CD4-positive, alpha-beta T cell treated with Interleukin-1 beta for 1 hour (primary cell): ENCODE results near the gene THYN1.

ENCODE experiments used
- DNase-seq, 2 donors: peaks; one replicate each; pipeline ENCODE4 v3.0.0-alpha.2; 2020 to 2022

Gene THYN1

DNA sequence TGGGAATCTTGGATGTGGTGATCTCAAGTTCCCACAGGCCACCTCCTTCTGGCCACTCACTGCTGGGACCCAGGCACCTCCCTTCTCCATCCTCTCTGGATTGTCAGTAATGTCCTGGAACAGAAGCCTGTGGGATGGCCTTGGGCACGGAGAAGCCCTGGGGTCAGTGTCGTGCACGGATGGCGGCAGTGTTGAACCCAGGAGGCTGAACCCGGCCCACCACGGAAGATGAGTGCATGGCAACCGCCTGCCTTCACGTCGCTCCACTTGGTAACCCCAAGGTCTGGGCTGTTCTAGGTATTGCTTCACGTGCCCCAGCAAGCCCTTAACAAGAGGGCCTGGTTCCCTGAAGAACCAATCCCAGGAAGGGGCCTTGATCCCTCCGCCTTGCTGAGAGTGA, 7.1 kb downstream of the THYN1 start:
- no peak for DNase-seq

- DNase-seq = no peak
Measured at GRCh38 chr11:134245434-134245833, 7.7 kb downstream of the THYN1 start.

DNA sequence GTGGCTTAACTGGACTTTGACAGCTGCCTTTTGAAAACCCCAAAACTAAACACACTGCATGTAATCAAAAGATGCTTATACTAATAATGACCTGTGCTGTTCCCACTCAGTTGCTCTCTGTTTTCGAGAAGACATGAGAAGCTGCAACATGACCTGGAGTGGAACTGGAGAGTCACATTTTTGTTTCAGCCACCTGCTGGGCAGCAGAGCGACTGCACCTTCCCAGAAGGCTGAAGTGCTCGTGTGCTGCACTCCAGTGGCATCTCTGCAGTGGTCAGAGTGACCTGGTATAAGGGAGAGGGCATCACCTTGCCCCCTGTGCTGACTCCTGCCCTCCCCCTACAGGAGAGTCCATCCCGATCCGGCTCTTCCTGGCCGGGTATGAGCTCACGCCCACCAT, 8.6 kb downstream of the THYN1 start:
- peak in 1 of 2 donors; percentile 25 for DNase-seq

GRCh38 chr11:134243913-134244312, 9.2 kb downstream of the THYN1 start:
- DNase-seq = no peak

DNA sequence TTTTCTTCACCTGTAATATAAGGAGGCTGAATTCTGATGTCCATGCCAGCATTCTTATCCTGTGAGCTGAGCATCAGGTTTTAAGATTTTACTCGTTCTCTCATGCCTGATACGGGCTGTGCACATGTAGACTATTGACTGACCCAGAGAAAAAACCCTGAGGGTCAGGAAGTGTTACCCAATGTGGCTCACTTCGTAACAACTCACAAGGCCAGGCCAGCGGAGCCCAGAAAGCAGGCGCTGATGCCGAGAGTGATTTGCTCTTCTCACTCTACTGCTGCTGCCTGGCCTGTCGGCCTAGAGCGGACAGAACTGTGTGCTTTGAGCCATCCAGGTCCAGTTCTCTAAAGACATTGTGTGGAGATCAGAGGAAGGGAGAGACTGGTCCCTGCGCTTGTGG, 10.8 kb downstream of the THYN1 start:
- DNase-seq = no peak

DNA sequence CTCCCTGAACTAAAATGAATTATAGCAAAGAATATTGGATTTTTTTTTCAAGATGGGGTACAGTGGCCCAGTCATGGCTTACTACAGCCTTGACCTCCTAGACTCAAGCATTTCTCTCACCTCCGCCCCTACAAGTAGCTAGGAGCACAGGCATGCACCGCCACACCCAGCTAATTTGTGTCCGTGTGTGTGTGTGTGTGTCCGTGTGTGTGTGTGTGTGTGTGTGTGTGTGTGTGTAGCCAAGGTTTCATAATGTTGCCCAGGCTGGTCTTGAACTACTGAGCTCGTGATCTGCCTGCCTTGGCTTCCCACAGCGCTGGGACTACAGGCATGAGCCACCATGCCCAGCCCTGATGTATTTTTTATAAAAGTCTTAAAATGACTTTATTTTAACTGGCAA, 12.6 kb downstream of the THYN1 start:
- no peak for DNase-seq

- no peak for DNase-seq
Measured at GRCh38 chr11:134238956-134239355, 14.2 kb downstream of the THYN1 start.

- DNase-seq = no peak
Measured at GRCh38 chr11:134237557-134237922, 15.6 kb downstream of the THYN1 start.

- no peak for DNase-seq
Measured at GRCh38 chr11:134236834-134237556, 16.2 kb downstream of the THYN1 start.

- DNase-seq = no peak
Measured at GRCh38 chr11:134235399-134235798, 17.8 kb downstream of the THYN1 start.

DNA sequence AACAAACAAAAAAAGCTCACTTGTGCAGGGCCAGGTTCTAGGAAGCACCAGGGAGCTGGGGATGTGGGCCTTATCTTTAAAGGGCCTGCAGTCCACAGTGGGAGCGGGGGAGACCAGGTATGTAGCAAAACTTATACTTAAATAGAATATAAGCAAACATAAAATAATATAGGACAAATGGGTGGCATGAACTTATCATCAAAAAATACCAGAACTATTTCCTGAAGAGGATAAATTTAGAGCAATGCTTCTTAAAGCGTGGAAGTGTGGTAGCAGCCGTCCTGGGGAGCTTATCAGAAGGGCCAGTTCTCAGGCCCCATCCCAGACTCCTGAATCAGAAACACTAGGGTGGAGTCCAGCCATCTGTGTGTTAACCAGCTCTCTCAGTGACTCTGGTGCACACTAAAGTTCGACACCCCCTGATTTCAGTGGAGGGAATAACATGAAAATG, 19.4 kb downstream of the THYN1 start:
- DNase-seq = no peak

- no peak for DNase-seq
Measured at GRCh38 chr11:134231958-134232659, 21.0 kb downstream of the THYN1 start.

- DNase-seq = no peak
Measured at GRCh38 chr11:134230339-134230738, 22.8 kb downstream of the THYN1 start.

DNA sequence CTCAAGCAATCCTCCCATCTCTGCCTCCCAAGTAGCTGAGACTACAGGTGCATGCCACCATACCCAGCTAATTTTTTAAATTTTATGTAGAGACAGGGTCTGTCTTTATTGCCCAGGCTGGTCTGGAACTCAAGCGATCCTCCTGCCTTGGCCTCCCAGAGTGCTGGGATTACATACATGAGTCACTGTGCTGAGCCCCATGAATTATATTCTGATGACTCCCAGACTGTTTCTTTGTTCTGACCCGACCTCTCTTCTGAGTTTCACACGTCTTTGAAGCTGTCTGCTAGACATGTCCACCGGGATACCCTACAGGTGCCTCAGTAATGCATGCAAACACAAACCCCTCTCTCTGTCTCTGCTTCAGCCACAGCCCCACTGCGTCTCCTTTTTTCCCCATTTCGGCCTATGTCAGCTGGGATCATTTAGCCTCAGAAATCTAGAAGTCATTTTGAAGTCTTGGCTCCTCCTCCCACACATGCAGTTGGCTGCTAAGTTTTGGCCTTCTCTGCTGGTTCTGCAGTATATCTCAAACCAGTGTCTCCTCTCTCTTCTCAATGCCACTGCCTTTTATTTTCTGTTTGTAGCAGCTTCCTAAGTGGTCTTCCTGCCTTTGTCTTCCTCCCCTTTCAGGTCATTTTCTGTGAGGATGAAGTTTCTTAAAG, 23.9 kb downstream of the THYN1 start:
- no peak for DNase-seq

- peak; percentile 37 to 50 for DNase-seq
Measured at GRCh38 chr11:134228625-134229024, 24.5 kb downstream of the THYN1 start.

DNA sequence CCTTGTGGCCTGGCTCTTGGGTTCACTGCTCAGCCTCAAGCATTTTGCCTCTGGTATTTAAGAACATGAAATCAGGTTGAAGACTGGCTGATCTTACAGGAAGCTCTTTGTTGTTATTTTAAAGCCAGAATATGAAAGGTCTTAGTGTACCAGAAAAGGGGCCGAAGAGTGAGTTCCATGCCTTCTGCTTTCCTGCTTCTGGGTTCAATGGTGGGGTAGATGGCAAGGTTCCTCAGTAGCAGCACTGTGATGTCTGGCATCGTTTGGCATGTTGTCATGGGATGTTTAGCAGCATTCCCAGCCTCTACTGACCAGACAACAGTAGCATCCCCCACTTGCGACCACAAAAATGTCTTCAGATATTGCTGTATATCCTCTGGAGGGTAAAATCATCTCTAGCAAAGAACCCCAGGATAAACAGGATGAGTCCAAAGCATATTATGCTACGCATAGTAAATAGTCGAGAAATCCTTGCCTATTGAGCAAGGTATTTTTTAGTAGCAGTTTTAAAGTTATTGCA, 26.3 kb downstream of the THYN1 start:
- DNase-seq = no peak

- peak; percentile 27 to 49 for DNase-seq
Measured at GRCh38 chr11:134224710-134225664, 28.2 kb downstream of the THYN1 start.

DNA sequence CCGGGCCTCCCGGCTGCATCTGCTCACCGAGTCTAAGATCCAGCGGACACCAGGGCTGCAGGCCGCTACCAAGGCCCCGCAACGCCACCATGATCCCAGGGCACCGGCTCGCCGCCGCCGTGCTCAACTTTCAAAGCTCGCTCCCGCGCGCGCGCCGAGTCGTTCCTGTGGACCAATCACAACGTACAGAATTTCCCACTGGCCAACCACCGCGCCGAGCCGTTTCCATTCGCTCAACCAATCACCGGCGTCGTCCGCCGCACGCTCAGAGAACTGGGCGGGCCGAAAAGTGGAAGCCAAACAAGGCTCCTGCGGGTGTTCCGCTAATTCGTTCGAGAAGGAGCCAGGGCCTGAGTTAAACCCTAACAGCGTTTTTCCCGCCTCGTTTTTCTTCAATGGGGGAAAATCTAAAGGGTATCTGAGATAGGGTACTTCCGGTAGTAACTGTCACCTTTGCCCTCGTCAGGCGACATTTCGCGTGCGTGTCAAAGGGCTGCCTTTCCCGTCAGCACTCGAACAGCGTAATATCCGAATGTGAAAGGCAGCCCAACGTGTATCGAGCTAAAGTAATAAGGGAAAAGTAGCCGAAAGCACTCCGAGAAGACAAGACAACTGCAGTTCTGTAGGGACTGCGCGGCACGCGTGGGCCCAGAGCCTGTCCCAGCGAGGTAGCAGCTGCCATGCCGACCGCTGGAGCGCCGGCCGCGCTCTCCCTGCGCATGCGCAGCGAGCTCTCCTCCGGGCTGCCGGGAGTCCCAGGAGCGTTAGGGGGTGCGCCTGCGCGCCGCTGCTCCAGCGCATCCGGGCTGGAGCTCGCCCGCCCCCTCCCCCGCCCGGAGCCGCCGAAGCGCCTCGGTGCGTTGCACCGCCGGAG, 29.1 kb downstream of the THYN1 start, which contains the start of the genes NCAPD3 and VPS26B:
Gene NCAPD3 (minus strand): TSS at position 132 of the 874 bp plus-strand sequence. CDS start 41 bp downstream, at position 91.
Gene VPS26B (plus strand): TSS at position 836 of the 874 bp plus-strand sequence. CDS start 452 bp downstream, outside the sequence.
- DNase-seq = peak; percentile 96

GRCh38 chr11:134223121-134223520, 30.0 kb downstream of the THYN1 start:
- DNase-seq = no peak

DNA sequence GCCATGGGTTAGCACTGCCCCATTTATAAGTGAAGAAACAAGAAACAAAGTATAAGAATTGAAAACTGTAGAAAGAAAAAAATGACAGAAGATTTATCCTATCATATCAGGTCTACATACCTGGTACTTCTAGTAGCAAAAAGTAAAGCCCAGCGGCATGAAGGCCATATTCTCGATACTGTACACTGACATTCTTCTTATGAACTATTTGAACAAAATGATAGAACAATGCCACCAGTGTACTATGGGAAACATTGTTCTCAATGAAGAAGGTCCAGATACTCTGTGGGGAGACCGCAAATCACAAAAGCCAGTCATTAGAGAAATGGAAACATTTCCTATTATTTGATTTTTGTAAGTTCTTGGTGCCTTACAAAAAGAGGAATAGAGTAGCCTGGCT, 36.3 kb downstream of the THYN1 start:
- DNase-seq = no peak

DNA sequence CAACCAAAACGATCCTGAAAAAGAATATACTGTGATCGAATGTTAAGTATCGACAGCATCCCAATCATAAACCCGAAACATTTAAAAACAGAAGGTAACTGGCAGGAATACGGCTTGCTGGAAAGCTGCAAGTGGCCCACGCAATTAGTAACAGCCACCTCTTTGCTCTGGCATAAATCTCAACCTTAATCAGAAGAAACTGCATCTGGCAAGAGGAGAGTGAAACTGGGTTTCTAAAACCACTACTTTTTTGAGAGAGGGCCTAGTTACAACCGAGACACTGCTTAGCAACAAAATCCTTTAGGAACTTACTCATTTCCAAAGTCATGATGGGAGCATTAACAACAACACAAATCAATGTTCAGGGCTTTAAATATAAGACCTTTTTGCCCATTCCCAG, 37.3 kb downstream of the THYN1 start:
- DNase-seq = no peak
